Measurements from ENCODE around the gene PTH. TPM values are rescaled to one million over a fixed set of nuclear protein-coding genes. Genes with fewer than 3 reads are reported as not detected.

The PTH gene
- polyA plus RNA-seq, 3 donors: not detected

DNA sequence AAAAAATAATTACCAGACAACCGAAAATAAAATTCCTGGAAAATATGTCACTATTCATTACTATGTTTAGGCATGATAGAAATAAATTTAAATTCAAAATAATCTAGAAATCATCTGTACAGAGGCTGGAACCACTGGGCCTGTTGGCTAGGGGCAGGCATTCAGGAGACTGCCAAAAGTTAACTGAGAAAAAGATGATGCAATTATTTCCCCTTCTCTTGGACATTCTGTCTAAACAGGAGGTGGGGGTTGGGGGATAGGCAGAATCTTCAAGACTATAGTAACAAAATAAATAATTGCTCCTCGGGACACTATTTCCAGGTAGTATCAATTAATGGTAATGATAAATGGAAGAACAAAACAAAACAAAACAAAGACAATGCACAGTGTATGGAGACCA is 46.9 kb downstream of the PTH start:
- Histone ChIP-seq H3K4me3 (replicated peaks in 1 of 3; ENCODE audit: low read depth in 2 of 3, low read length in 3 of 3) (no peak overlapping the region), H4K20me1 (ENCODE audit: insufficient read depth, low read length) (peaks cover 70% of the 10 kb centered on the region), H3K9me3 (replicated peaks in 1 of 2; ENCODE audit: control insufficient read depth in 1 of 2, insufficient read depth in 1 of 2, low read length in 2 of 2) (no peaks in the 10 kb centered on the region), H3K79me2 (ENCODE audit: insufficient read depth, low read length) (peaks cover 87% of the 10 kb centered on the region), H3K36me3 (replicated peaks in 1 of 2; ENCODE audit: control insufficient read depth in 1 of 2, insufficient read depth in 2 of 2, low read length in 2 of 2) (no peaks in the 10 kb centered on the region), H3K27ac (ENCODE audit: low read depth in 1 of 2, low read length in 2 of 2) (peak overlapping the region in 1 of 2 donors; percentile 20), H3K4me2 (replicated peaks; ENCODE audit: extremely low read depth, low read length, poor library complexity, severe bottlenecking) (peak overlapping the region; percentile 30), H3K9ac (ENCODE audit: insufficient read depth, low read length, poor library complexity, severe bottlenecking) (no peak overlapping the region), H2AFZ (ENCODE audit: insufficient read depth, low read depth, low read length, poor library complexity, severe bottlenecking) (no peak overlapping the region), H3K27me3 (ENCODE audit: control insufficient read depth in 2 of 2, insufficient read depth in 2 of 2, low read length in 2 of 2) (no peaks in the 10 kb centered on the region), H3K4me1 (ENCODE audit: control insufficient read depth in 1 of 2, insufficient read depth in 2 of 2, low read length in 2 of 2) (peaks cover 9 to 15% of the 10 kb centered on the region in 2 donors)
- peaks cover 0 to 9% (median 5%) of the 10 kb centered on the region in 7 donors for H3K9me3 Mint-ChIP-seq
- TF ChIP-seq, protein P1, sequence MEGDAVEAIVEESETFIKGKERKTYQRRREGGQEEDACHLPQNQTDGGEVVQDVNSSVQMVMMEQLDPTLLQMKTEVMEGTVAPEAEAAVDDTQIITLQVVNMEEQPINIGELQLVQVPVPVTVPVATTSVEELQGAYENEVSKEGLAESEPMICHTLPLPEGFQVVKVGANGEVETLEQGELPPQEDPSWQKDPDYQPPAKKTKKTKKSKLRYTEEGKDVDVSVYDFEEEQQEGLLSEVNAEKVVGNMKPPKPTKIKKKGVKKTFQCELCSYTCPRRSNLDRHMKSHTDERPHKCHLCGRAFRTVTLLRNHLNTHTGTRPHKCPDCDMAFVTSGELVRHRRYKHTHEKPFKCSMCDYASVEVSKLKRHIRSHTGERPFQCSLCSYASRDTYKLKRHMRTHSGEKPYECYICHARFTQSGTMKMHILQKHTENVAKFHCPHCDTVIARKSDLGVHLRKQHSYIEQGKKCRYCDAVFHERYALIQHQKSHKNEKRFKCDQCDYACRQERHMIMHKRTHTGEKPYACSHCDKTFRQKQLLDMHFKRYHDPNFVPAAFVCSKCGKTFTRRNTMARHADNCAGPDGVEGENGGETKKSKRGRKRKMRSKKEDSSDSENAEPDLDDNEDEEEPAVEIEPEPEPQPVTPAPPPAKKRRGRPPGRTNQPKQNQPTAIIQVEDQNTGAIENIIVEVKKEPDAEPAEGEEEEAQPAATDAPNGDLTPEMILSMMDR (IDR thresholded peaks at IDR 0.05): no peak
- H3K27me3 Mint-ChIP-seq (ENCODE audit: low read depth in 3 of 3): no peaks in the 10 kb centered on the region
- WGBS (ENCODE audit: insufficient coverage): no CpG with 5 or more reads among the region's 2 CpGs
- H3K4me3 Mint-ChIP-seq: peak overlapping the region in 1 of 2 donors; percentile 74
- H3K27ac Mint-ChIP-seq: peak overlapping the region in 3 of 7 donors; percentile 12 to 61 (median 50)
- H3K36me3 Mint-ChIP-seq: peaks cover 7 to 20% of the 10 kb centered on the region in 2 donors
- intact Hi-C loops (cut with micrococcal nuclease): no loop called here
- peak; percentile 9 to 53 (median 39) for DNase-seq
- H3K4me1 Mint-ChIP-seq: peaks cover 15% of the 10 kb centered on the region

DNA sequence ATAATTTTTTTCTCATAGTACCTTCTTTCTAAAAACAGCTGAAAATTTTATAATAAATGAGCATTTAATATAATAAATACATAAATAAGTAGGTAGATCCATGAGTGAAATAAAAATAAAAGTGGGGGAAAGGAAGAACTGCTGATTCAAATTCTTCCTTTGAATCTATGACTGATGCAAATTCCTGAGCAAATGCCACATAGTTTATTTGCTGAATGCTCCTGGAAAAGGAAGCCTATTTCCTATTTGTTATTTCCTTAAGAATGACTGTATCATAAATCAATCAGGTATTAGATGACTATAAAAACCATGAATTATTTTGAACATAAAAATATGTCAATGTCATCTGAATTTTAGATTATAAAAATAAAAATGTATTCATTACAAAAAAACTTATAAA is 49.4 kb downstream of the PTH start:
- Histone ChIP-seq H3K27ac (ENCODE audit: low read depth in 1 of 2, low read length in 2 of 2) (no peak overlapping the region), H3K4me3 (replicated peaks in 1 of 3; ENCODE audit: low read depth in 2 of 3, low read length in 3 of 3) (no peak overlapping the region), H3K9ac (ENCODE audit: insufficient read depth, low read length, poor library complexity, severe bottlenecking) (no peak overlapping the region), H3K4me2 (replicated peaks; ENCODE audit: extremely low read depth, low read length, poor library complexity, severe bottlenecking) (no peak overlapping the region), H3K79me2 (ENCODE audit: insufficient read depth, low read length) (peaks cover 70% of the 10 kb centered on the region), H3K9me3 (replicated peaks in 1 of 2; ENCODE audit: control insufficient read depth in 1 of 2, insufficient read depth in 1 of 2, low read length in 2 of 2) (no peaks in the 10 kb centered on the region), H3K4me1 (ENCODE audit: control insufficient read depth in 1 of 2, insufficient read depth in 2 of 2, low read length in 2 of 2) (peaks cover 9 to 15% of the 10 kb centered on the region in 2 donors), H4K20me1 (ENCODE audit: insufficient read depth, low read length) (peaks cover 65% of the 10 kb centered on the region), H3K27me3 (ENCODE audit: control insufficient read depth in 2 of 2, insufficient read depth in 2 of 2, low read length in 2 of 2) (no peaks in the 10 kb centered on the region), H3K36me3 (replicated peaks in 1 of 2; ENCODE audit: control insufficient read depth in 1 of 2, insufficient read depth in 2 of 2, low read length in 2 of 2) (no peaks in the 10 kb centered on the region), H2AFZ (ENCODE audit: insufficient read depth, low read depth, low read length, poor library complexity, severe bottlenecking) (no peak overlapping the region)
- H3K36me3 Mint-ChIP-seq: peaks cover 3 to 13% of the 10 kb centered on the region in 2 donors
- H3K27me3 Mint-ChIP-seq (ENCODE audit: low read depth in 3 of 3): no peaks in the 10 kb centered on the region
- TF ChIP-seq, protein P1 (IDR thresholded peaks at IDR 0.05): no peak
- H3K4me3 Mint-ChIP-seq: no peak overlapping the region
- DNase-seq: no peak
- peaks cover 0 to 5% (median 0%) of the 10 kb centered on the region in 7 donors for H3K9me3 Mint-ChIP-seq
- peaks cover 15% of the 10 kb centered on the region for H3K4me1 Mint-ChIP-seq
- H3K27ac Mint-ChIP-seq: no peak overlapping the region
- intact Hi-C loops (cut with micrococcal nuclease): no loop called here
